Measurements from ENCODE around the gene TNS3.

TNS3 gene

GRCh38 chr7:47518827-47519226 is 63.1 kb downstream of the TNS3 start:
- no peak for DNase-seq

DNA sequence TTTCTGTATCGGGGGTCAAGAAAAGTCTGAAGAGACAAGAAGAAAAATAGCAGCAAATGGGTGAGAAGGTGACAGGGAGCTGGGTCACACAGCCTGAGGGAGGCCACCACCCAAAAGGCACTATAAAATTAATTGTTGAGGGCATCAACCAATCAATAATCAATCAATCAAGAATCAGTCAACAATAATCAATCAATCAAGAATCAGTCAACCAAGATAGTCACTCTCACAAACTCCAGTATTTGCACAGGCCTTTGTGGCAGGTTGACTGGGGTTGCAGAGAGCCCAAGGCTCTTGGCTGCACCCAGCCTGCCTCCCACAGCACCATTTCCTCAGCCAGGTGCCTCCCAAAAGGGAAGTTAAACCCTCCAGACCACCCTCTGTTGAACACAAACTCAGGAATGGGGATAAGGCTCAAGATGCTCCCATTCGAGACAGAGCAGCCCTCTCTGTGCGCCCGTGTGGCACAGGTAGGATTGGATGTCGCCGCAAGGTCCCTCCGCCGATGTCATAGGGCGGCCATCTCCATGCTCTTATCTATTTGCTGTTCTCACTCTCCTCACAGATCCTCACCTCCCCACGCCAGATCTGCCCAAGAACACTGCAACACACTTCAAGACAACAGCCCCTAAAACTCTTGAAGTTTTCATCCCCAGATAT is 64.0 kb downstream of the TNS3 start:
- no peak for DNase-seq

GRCh38 chr7:47516985-47517600 is 64.8 kb downstream of the TNS3 start:
- no peak for DNase-seq

DNA sequence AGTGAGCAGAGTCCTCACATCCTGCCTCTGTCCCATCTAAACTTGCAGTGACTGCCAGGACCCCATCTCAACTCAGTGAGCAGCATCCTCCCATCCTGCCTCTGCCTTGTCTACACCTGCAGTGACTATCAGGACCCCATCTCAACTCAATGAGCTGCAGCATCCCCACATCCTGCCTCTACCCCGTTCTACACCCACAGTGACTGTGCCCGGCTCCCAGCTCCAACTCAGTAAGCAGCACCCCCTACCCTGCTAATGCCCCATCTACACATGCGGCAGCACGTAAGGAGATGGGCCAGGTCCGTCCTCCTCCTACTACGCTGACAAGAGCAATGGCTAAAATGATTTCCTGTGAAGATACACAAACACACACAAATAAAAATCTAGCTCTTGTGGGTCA is 65.5 kb downstream of the TNS3 start:
- no peak for DNase-seq

GRCh38 chr7:47515305-47515834 is 66.5 kb downstream of the TNS3 start:
- no peak for DNase-seq

GRCh38 chr7:47514818-47515217 is 67.1 kb downstream of the TNS3 start:
- no peak for DNase-seq

GRCh38 chr7:47514367-47514766 is 67.5 kb downstream of the TNS3 start:
- DNase-seq, result no peak

GRCh38 chr7:47513741-47514241 is 68.1 kb downstream of the TNS3 start:
- no peak for DNase-seq

GRCh38 chr7:47512481-47513176 is 69.3 kb downstream of the TNS3 start:
- DNase-seq, result no peak

DNA sequence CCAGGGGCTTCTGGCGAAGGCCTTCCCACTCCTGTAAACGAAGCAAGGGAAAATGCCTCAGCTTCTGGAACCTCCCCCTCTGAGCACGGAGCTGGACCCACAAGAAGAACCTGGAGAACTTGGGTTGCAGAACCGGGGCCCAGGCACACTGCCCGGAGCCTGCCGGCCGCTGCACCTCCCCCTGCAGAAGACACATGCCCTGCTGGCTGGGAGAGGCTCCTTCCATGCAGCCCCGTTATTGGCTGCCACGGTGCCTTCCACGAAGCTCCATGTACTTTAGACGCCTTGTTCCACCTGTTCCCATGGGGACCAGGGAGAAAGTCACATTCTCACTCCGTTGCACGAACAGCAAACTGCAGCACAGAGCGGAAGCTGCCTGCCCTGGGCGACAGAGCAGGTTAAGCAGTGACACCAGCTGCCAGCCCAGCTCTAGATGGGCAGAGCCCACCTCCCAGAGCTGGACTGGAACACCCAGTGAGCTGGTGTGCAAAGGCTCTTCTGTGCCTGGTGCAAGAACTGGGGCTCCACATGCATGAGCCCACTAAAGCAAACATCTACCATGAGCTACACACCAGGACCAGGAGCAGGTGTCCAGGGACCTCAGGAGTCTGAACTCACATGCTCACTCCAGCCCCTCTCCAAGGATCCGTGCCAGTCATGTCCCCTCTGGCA is 70.1 kb downstream of the TNS3 start:
- DNase-seq, result no peak

GRCh38 chr7:47510786-47511185 is 71.1 kb downstream of the TNS3 start:
- no peak for DNase-seq

GRCh38 chr7:47510192-47510591 is 71.7 kb downstream of the TNS3 start:
- no peak for DNase-seq

DNA sequence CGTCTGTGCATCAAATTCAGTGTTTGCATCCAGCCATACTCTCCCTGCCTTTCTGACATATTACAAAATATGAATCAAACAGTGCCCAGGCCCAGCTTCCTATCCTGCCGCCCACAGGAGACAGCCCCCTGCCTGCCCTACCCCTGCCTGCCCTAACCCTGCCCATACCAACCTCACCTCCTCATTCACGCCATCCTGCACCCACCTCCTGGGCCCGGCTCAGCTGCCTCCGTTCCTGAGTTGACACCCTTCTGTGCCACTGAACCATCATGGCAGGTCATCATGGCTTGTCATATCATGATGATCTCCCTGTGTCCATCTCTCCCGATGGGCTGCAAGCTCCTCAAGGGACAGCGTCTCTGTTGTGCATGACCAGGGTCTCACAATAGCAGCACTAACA is 72.3 kb downstream of the TNS3 start:
- DNase-seq, result no peak

- DNase-seq, result no peak
Measured at GRCh38 chr7:47508389-47509380, 73.2 kb downstream of the TNS3 start.

GRCh38 chr7:47507522-47507921 is 74.4 kb downstream of the TNS3 start:
- DNase-seq, result no peak

DNA sequence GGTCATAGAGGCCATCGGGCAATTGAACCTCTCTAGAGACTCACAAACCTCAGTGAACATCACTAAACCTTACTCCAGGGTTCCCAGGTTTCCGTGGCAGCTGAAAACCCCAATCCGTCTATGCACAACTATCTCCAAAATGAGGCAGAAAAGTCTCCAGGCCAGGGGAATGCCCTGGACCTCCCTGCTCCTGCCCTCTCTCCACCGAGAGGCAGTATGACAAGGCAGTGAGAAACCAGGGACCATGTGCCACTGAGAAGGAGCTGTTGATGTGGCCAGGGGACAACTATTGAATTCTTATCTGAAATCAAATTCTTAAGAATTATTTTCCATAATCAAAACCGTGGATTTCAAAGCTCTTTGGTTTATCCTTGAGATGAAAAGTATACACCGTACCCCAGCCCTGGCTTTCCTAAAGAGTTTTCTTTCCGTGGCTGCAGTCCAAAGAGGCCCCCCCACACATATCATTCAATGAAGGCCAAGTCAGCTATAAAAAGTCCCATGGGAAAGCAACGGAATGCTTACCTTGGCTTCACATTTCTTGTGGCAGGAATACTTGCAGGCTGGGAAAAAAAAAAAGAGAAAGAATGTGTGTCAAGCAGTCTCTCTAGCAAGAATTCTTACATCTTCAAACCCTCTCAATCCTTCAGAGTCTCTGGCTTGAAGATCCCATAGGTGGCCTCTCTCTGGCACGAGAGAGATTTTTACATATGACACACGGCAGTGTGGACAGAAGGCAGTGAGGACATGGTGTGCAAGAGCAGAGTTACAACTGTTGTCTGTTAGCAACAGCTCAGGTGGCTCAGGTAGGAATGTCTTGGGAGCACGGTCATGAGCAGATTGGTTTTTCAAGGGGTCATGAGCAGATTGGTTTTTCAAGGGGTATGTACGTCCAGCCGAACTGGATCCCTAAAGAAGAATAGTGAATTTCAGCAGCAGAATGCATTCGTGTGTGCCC is 75.2 kb downstream of the TNS3 start:
- DNase-seq, result no peak

GRCh38 chr7:47505312-47506007 is 76.5 kb downstream of the TNS3 start:
- no peak for DNase-seq

DNA sequence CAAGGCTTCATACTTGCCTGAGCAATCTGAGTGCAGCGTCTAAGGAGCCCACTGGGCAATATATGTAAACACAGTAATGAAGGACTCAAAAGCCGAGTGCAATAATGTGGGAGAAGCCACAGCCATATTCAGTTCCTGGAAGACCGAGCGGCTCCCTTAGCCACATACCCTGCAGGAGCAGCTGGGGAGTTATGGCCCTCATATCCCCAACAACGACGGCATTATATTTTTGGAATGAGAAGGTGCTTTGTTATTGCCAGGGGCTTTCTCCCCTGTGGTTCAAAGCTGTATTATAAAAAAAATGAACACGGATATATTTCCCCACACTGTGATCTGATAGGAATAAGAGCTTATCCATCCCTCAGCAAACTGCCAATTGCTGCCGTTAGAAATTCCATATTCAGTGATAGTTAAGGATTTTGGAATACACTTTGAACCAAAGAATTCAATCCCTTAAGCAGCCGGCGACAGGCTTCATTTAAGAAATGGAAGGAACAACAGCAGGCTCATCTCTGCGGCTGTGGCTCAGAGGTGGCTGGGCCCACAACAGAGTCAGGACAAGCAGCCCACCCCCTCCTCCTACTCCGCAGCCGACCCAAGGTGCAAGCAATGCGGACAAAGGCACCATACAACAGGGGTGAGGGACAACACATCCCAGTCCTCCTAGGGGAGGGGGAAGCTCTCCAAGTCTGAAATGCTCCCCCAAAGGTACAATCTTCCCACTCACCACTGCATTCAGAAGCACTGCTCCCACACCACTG is 77.2 kb downstream of the TNS3 start:
- no peak for DNase-seq

GRCh38 chr7:47503281-47503680 is 78.6 kb downstream of the TNS3 start:
- DNase-seq, result no peak

Measured in 8988T (cell line).